OCI-LY7 (cell line): ENCODE data around the gene UQCC5. TPM values are rescaled to one million over a fixed set of nuclear protein-coding genes. Genes with fewer than 3 reads are reported as not detected.

ENCODE experiments used
- Bru-seq: library from RNA; stranded (reverse); fragments of 400-500 nt; gene quantifications from one replicate; lab custom pipeline; 2021; lab: Mats Ljungman, UMichigan
- BruChase-seq, 2 experiments: library from RNA; stranded (reverse); fragments of 400-500 nt; gene quantifications; one replicate each; lab custom pipeline; 2021; lab: Mats Ljungman, UMichigan
- BruUV-seq: library from RNA; stranded (reverse); fragments of 400-500 nt; replicated peaks from 2 replicates; lab custom pipeline; 2021; lab: Mats Ljungman, UMichigan
- CTCF ChIA-PET: fragments of 300-600 bp; sonication (Branson Sonifier 250); formaldehyde crosslinking; loops from one replicate; lab custom pipeline; 2022; ENCODE audit warnings: antibody characterized with exemption; ENCODE audit not compliant: unreplicated experiment; lab: Charles Lee
- POLR2A ChIA-PET: fragments of 300-600 bp; sonication (Branson Sonifier 250); formaldehyde crosslinking; loops from one replicate; lab custom pipeline; 2022; ENCODE audit warnings: antibody characterized with exemption; lab: Charles Lee
- DNase-seq: peaks from one replicate; pipeline ENCODE4 v3.0.0-alpha.2; 2015; ENCODE audit warnings: low spot score
- H2AFZ ChIP-seq: fragments of 200-600 bp; sonication (generic), shearing (Covaris generic); 2 replicates; pipeline ENCODE4 v1.6.1; 2014; ENCODE audit warnings: mild to moderate bottlenecking, antibody characterized with exemption, low read length, moderate library complexity
- H3K27ac ChIP-seq: fragments of 200-600 bp; sonication (generic); 2 replicates; pipeline ENCODE4 v1.5.1; 2014; ENCODE audit warnings: mixed run types, low read depth, mild to moderate bottlenecking, moderate library complexity, low read length, inconsistent platforms; ENCODE audit not compliant: poor library complexity, severe bottlenecking
- H3K36me3 ChIP-seq: fragments of 200-600 bp; sonication (generic); 2 replicates; pipeline ENCODE4 v1.6.1; 2014; ENCODE audit warnings: mild to moderate bottlenecking, antibody characterized with exemption, low read length, moderate library complexity, mixed read lengths; ENCODE audit not compliant: insufficient read depth
- H3K4me1 ChIP-seq: fragments of 200-600 bp; sonication (generic); 2 replicates; pipeline ENCODE4 v1.5.1; 2014; ENCODE audit warnings: mild to moderate bottlenecking, low read length; ENCODE audit not compliant: insufficient read depth, poor library complexity, severe bottlenecking
- H3K4me2 ChIP-seq: fragments of 200-600 bp; sonication (generic); 2 replicates; pipeline ENCODE4 v1.6.1; 2014; ENCODE audit warnings: mild to moderate bottlenecking, low read length
- H3K4me3 ChIP-seq: fragments of 200-600 bp; sonication (generic); 2 replicates; pipeline ENCODE4 v1.5.1; 2014; ENCODE audit warnings: mild to moderate bottlenecking, low read depth, low read length; ENCODE audit not compliant: poor library complexity, severe bottlenecking
- H3K79me2 ChIP-seq: fragments of 200-600 bp; sonication (generic); 2 replicates; pipeline ENCODE4 v1.6.1; 2016; ENCODE audit warnings: low read depth, mild to moderate bottlenecking, low read length, moderate library complexity, mixed read lengths; ENCODE audit not compliant: insufficient read depth
- H3K9me2 ChIP-seq: fragments of 200-600 bp; sonication (generic); 2 replicates; pipeline ENCODE4 v1.6.1; 2016; ENCODE audit warnings: mild to moderate bottlenecking, low read length, mixed read lengths; ENCODE audit not compliant: insufficient read depth
- H3K9me3 ChIP-seq: fragments of 200-600 bp; sonication (generic); 2 replicates; pipeline ENCODE4 v1.6.1; 2014; ENCODE audit warnings: mild to moderate bottlenecking, mixed run types, low read length, mixed read lengths
- H4K20me1 ChIP-seq: fragments of 200-600 bp; sonication (generic); 2 replicates; pipeline ENCODE4 v1.6.1; 2014; ENCODE audit warnings: mild to moderate bottlenecking, antibody characterized with exemption, low read length, moderate library complexity, mixed read lengths; ENCODE audit not compliant: insufficient read depth
- CTCF ChIP-seq: fragments of 200-600 bp; sonication (generic); conservative IDR thresholded peaks from 2 replicates; pipeline ENCODE4 v1.5.1; 2014; ENCODE audit warnings: mild to moderate bottlenecking, antibody characterized with exemption, low read length, moderate library complexity, mixed read lengths
- EZH2phosphoT487 ChIP-seq: fragments of 200-600 bp; sonication (generic); IDR thresholded peaks from 2 replicates; pipeline ENCODE4 v1.6.1; 2018; ENCODE audit warnings: low read depth, borderline replicate concordance, mild to moderate bottlenecking, mixed run types, antibody characterized with exemption, low read length, moderate library complexity, mixed read lengths
- intact Hi-C: fragments of 100-400 bp; cut with micrococcal nuclease; formaldehyde crosslinking; loops from one replicate; pipeline ENCODE4 v1.10.0; 2022; ENCODE audit not compliant: unreplicated experiment
- long read RNA-seq: library from polyadenylated mRNA; stranded (forward); transcript quantifications from one replicate; pipeline ENCODE4 v2.0.0, GENCODE V29; 2022
- total RNA-seq, 2 experiments: library from RNA; depleted of rRNA in 1 of 2; stranded (reverse); fragments of >200 nt in 1 of 2; shearing (Covaris generic) in 1 of 2; gene quantifications; 2 replicates each; pipeline ENCODE4 v1.2.3, GENCODE V29; 2014 to 2022

Gene UQCC5
- total RNA-seq (2014; rRNA removed; shearing (Covaris generic)) (12.0 and 18.4 TPM in 2 replicates), total RNA-seq (2022) (22.4 and 25.6 TPM in 2 replicates), Bru-seq, nascent RNA (percentile 50 among the genes with signal in this experiment), BruChase-seq, experiment 1, labeled RNA remaining after a 6-hour chase (percentile 64 among the genes with signal in this experiment), BruChase-seq, experiment 2, labeled RNA remaining after a 2-hour chase (percentile 60 among the genes with signal in this experiment)
- long read RNA-seq, transcript SMIM4-201 (2 exons, 274 nt), result minor isoform, 5 of 31 reads
- long read RNA-seq, transcript SMIM4-203 (2 exons, 1,770 nt), result major isoform, 9 of 31 reads
- long read RNA-seq, partial matches to known transcripts, result 1 of 31 reads
- long read RNA-seq, other reads (novel, unspliced or antisense), result 16 of 31 reads

GRCh38 chr3:52536369-52537164, at the start of gene UQCC5:
UQCC5 (plus strand) TSS chr3:52536605; CDS start chr3:52536756, 151 bp downstream.
- no TSS peak for BruUV-seq
- ChIA-PET CTCF (interaction anchor here (0.5 to 0.9 kb wide), 3 partner anchors 15 to 525 kb away, joined by 3 to 5 read pairs (median 4); no protein-coding TSS in a partner anchor), POLR2A (interaction anchor here (0.6 to 1.5 kb wide), 10 partner anchors 8 to 205 kb away, joined by 3 to 7 read pairs (median 4); no protein-coding TSS in a partner anchor)
- H3K36me3 ChIP-seq, result peaks cover 28% of the 10 kb centered on the region
- peak within 1 kb of the TSS; percentile 51 for H3K27ac ChIP-seq
- peaks cover 21% of the 10 kb centered on the region; the same call in 1 of the 2 replicates for H4K20me1 ChIP-seq
- TF ChIP-seq CTCF (no peak; the same call in 1 of the 2 replicates), EZH2phosphoT487 (no peak)
- intact Hi-C loops, result loop anchor here (1.0 to 5.0 kb wide), 3 partner anchors 64 to 149 kb away; partner anchors contain the start of genes NISCH and PBRM1
- no peaks in the 10 kb centered on the region for H3K9me3 ChIP-seq
- H3K79me2 ChIP-seq, result peaks cover 46% of the 10 kb centered on the region
- DNase-seq, result peak; percentile 99
- no peaks in the 10 kb centered on the region for H3K9me2 ChIP-seq
- peak within 1 kb of the TSS; percentile 67; the same call in 1 of the 2 replicates for H2AFZ ChIP-seq
- H3K4me2 ChIP-seq, result peak within 1 kb of the TSS; percentile 85
- H3K4me3 ChIP-seq, result peak within 1 kb of the TSS; percentile 90
- H3K4me1 ChIP-seq, result peaks cover 56% of the 10 kb centered on the region

- Histone ChIP-seq H3K4me3 (no peak overlapping the region), H4K20me1 (no peaks in the 10 kb centered on the region), H3K27ac (no peak overlapping the region), H3K4me1 (no peaks in the 10 kb centered on the region), H3K36me3 (peaks cover 60% of the 10 kb centered on the region; the same call in 1 of the 2 replicates), H3K9me2 (no peaks in the 10 kb centered on the region), H2AFZ (no peak overlapping the region), H3K9me3 (no peaks in the 10 kb centered on the region), H3K79me2 (no peaks in the 10 kb centered on the region), H3K4me2 (no peak overlapping the region)
- no peak for DNase-seq
- POLR2A ChIA-PET, result interaction anchor here (0.7 kb wide), 1 partner anchor 34 kb away, joined by 5 read pairs; no protein-coding TSS in a partner anchor
- intact Hi-C loops, result no loop called here
- CTCF ChIA-PET, result no interaction called here
- TF ChIP-seq EZH2phosphoT487, result no peak
- no peak for TF ChIP-seq CTCF
- BruUV-seq, result no TSS peak
Observed at GRCh38 chr3:52487050-52487787, 49.2 kb upstream of the UQCC5 start.
